Stimulated activated CD4-positive, alpha-beta T cell treated with anti-CD3 and anti-CD28 coated beads, Interleukin-2, amount 100 ng/mL, for 24 hours (primary cell): ENCODE measurements around the gene FRS3.
A peak's percentile ranks its signal among the peaks of the same experiment; 100 is the strongest.

Source experiments
- DNase-seq, 2 donors: peaks; one replicate each; pipeline ENCODE4 v3.0.0-alpha.2; 2020

The FRS3 gene

GRCh38 chr6:41741625-41742490 is 37.8 kb downstream of the FRS3 start:
- DNase-seq = no peak

GRCh38 chr6:41740366-41741162 is 39.1 kb downstream of the FRS3 start:
- DNase-seq = no peak

- DNase-seq = no peak
Measured at GRCh38 chr6:41739041-41739440, 40.7 kb downstream of the FRS3 start.

GRCh38 chr6:41737591-41738130 is 42.0 kb downstream of the FRS3 start:
- DNase-seq = no peak

- DNase-seq = no peak
Measured at GRCh38 chr6:41736800-41737555, 42.7 kb downstream of the FRS3 start.

GRCh38 chr6:41736186-41736733 is 43.4 kb downstream of the FRS3 start:
- DNase-seq = no peak

GRCh38 chr6:41735427-41736185 is 44.1 kb downstream of the FRS3 start, which contains the start of gene TFEB:
Gene TFEB (minus strand): TSS chr6:41735608. CDS start chr6:41691213, 44,395 bp downstream.
- peak; percentile 94 to 96 for DNase-seq

GRCh38 chr6:41734666-41735426 is 44.9 kb downstream of the FRS3 start:
- DNase-seq = peak; percentile 70 to 73

GRCh38 chr6:41733707-41734665 is 45.7 kb downstream of the FRS3 start:
- DNase-seq = peak; percentile 64 to 70

- no peak for DNase-seq
Measured at GRCh38 chr6:41733360-41733706, 46.4 kb downstream of the FRS3 start.

GRCh38 chr6:41732591-41733359 is 46.9 kb downstream of the FRS3 start:
- peak; percentile 44 to 67 for DNase-seq

GRCh38 chr6:41732149-41732548 is 47.6 kb downstream of the FRS3 start:
- DNase-seq = no peak

- DNase-seq = no peak
Measured at GRCh38 chr6:41731561-41732086, 48.1 kb downstream of the FRS3 start.

GRCh38 chr6:41730531-41731436 is 48.9 kb downstream of the FRS3 start:
- no peak for DNase-seq

- DNase-seq = no peak
Measured at GRCh38 chr6:41729624-41730023, 50.1 kb downstream of the FRS3 start.

- no peak for DNase-seq
Measured at GRCh38 chr6:41728954-41729353, 50.7 kb downstream of the FRS3 start.
